ENCODE results near the gene FSD2. TPM values are rescaled to one million over a fixed set of nuclear protein-coding genes. Genes with fewer than 3 reads are reported as not detected.
A peak's percentile ranks its signal among the peaks of the same experiment; 100 is the strongest.

The FSD2 gene
- total and polyA plus RNA-seq, 7 donors, result 0.51 to 65.3 (median 27.5) TPM

GRCh38 chr15:82832601-82833361, 26.9 kb upstream of the FSD2 start:
- intact Hi-C loops (cut with DNase I), result no loop called here
- Histone ChIP-seq H3K27me3 (ENCODE audit: insufficient read depth in 3 of 3, low read length in 2 of 3) (no peaks in the 10 kb centered on the region), H3K4me1 (peaks cover 5% of the 10 kb centered on the region), H3K9me3 (no peaks in the 10 kb centered on the region), H3K27ac (peak overlapping the region; percentile 32), H3K4me3 (no peak overlapping the region), H3K36me3 (ENCODE audit: insufficient read depth in 1 of 2, low read depth in 1 of 2) (peaks cover 20 to 99% of the 10 kb centered on the region in 2 donors)
- DNase-seq, result no peak
- peak; percentile 28 to 59 (median 39) for ATAC-seq
- peak; percentile 10 for TF ChIP-seq CTCF (IDR thresholded peaks at IDR 0.05)
- WGBS, 3 donors, result 77 to 79% (median 77%) methylated on average over 13 of the region's 13 CpGs

- H3K9me3 ChIP-seq, result no peaks in the 10 kb centered on the region
- H3K36me3 ChIP-seq (ENCODE audit: insufficient read depth in 1 of 2, low read depth in 1 of 2), result peaks cover 19 to 99% of the 10 kb centered on the region in 2 donors
- peaks cover 5% of the 10 kb centered on the region for H3K4me1 ChIP-seq
- 93 to 95% (median 94%) methylated on average over 5 of the region's 5 CpGs for WGBS, 3 donors
- intact Hi-C loops (cut with DNase I), result no loop called here
- peak overlapping the region; percentile 21 for H3K27ac ChIP-seq
- H3K4me3 ChIP-seq, result no peak overlapping the region
- DNase-seq (no peak), ATAC-seq (no peak)
- TF ChIP-seq CTCF (IDR thresholded peaks at IDR 0.05), result no peak
- no peaks in the 10 kb centered on the region for H3K27me3 ChIP-seq (ENCODE audit: insufficient read depth in 3 of 3, low read length in 2 of 3)
Observed at GRCh38 chr15:82831894-82832600, 26.2 kb upstream of the FSD2 start.

- Histone ChIP-seq H3K27me3 (ENCODE audit: insufficient read depth in 3 of 3, low read length in 2 of 3) (no peaks in the 10 kb centered on the region), H3K36me3 (ENCODE audit: insufficient read depth in 1 of 2, low read depth in 1 of 2) (peaks cover 16 to 99% of the 10 kb centered on the region in 2 donors), H3K4me3 (no peak overlapping the region), H3K9me3 (no peaks in the 10 kb centered on the region), H3K4me1 (peaks cover 5% of the 10 kb centered on the region), H3K27ac (no peak overlapping the region)
- DNase-seq (no peak), ATAC-seq (peak in 3 of 4 donors; percentile 22 to 53 (median 50))
- intact Hi-C loops (cut with DNase I), result no loop called here
- WGBS, 3 donors, result 60 to 77% (median 66%) methylated on average over 18 of the region's 18 CpGs
- no peak for TF ChIP-seq CTCF (IDR thresholded peaks at IDR 0.05)
Observed at GRCh38 chr15:82830427-82831173, 24.7 kb upstream of the FSD2 start.

GRCh38 chr15:82829234-82829633, 23.4 kb upstream of the FSD2 start:
- no peak for ATAC-seq
- Histone ChIP-seq H3K4me3 (no peak overlapping the region), H3K27me3 (ENCODE audit: insufficient read depth in 3 of 3, low read length in 2 of 3) (no peaks in the 10 kb centered on the region), H3K9me3 (no peaks in the 10 kb centered on the region), H3K36me3 (ENCODE audit: insufficient read depth in 1 of 2, low read depth in 1 of 2) (peaks cover 11 to 99% of the 10 kb centered on the region in 2 donors), H3K27ac (no peak overlapping the region), H3K4me1 (peaks cover 5% of the 10 kb centered on the region)
- 76 to 85% (median 77%) methylated on average over 4 of the region's 4 CpGs for WGBS, 3 donors
- no peak for TF ChIP-seq CTCF (IDR thresholded peaks at IDR 0.05)
- DNase-seq, result no peak
- intact Hi-C loops (cut with DNase I), result no loop called here
